HEK293T (cell line): ENCODE measurements around the gene SYNJ2BP.

Experiments used
- ARNT ChIP-seq: fragments of 450-650 bp; IDR thresholded peaks from 2 replicates; pipeline ENCODE4 v1.6.1; 2017; ENCODE audit warnings: mild to moderate bottlenecking
- BHLHE40 ChIP-seq: fragments of 450-650 bp; IDR thresholded peaks from 2 replicates; pipeline ENCODE4 v1.6.1; 2016; ENCODE audit warnings: mild to moderate bottlenecking, moderate library complexity, borderline replicate concordance
- FOXK2 ChIP-seq: fragments of 450-650 bp; IDR thresholded peaks from 2 replicates; pipeline ENCODE4 v1.6.1; 2016; ENCODE audit warnings: mild to moderate bottlenecking
- L3MBTL2 ChIP-seq: fragments of 450-650 bp; conservative IDR thresholded peaks from 2 replicates; pipeline ENCODE4 v1.6.1; 2016; ENCODE audit warnings: mild to moderate bottlenecking
- NFRKB ChIP-seq: fragments of 450-650 bp; IDR thresholded peaks from 2 replicates; pipeline ENCODE4 v1.6.1; 2016; ENCODE audit warnings: mild to moderate bottlenecking, moderate library complexity
- PKNOX1 ChIP-seq: fragments of 450-650 bp; IDR thresholded peaks from 2 replicates; pipeline ENCODE4 v1.6.1; 2016
- TARDBP ChIP-seq: fragments of 450-650 bp; IDR thresholded peaks from 2 replicates; pipeline ENCODE4 v1.6.1; 2016
- ZNF384 ChIP-seq: fragments of 450-650 bp; IDR thresholded peaks from 2 replicates; pipeline ENCODE4 v1.6.1; 2016

GRCh38 chr14:70436867-70437266 lies 20.0 kb upstream of the SYNJ2BP start:
- no peak for TF ChIP-seq TARDBP
- TF ChIP-seq BHLHE40, result no peak
- TF ChIP-seq ZNF384, result no peak
- no peak for TF ChIP-seq ARNT
- TF ChIP-seq FOXK2, result no peak
- TF ChIP-seq L3MBTL2, result no peak
- TF ChIP-seq NFRKB, result no peak
- no peak for TF ChIP-seq PKNOX1
